Measurements from ENCODE around the gene MRPL10. TPM values are rescaled to one million over a fixed set of nuclear protein-coding genes. Genes with fewer than 3 reads are reported as not detected.

MRPL10 gene
- total RNA-seq, 4 donors from 2014 or later: 23.4 to 33.4 (median 29.9) TPM

- 14 to 27% methylated on average over 29 of the region's 29 CpGs for WGBS, 2 donors
- Histone ChIP-seq H3K4me1 (peaks cover 0 to 14% (median 3%) of the 10 kb centered on the region in 4 donors), H3K9me3 (no peaks in the 10 kb centered on the region), H3K27me3 (peaks cover 0 to 67% of the 10 kb centered on the region in 2 donors), H3K4me3 (no peak overlapping the region), H3K27ac (peak overlapping the region in 1 of 4 donors; percentile 41), H3K36me3 (no peaks in the 10 kb centered on the region)
- no peak for DNase-seq (ENCODE audit: low spot score in 2 of 2)
- no peak for TF ChIP-seq POLR2A (IDR thresholded peaks at IDR 0.05)
- no peak for TF ChIP-seq CTCF (IDR thresholded peaks at IDR 0.05)
- no peak for TF ChIP-seq EP300 (IDR thresholded peaks at IDR 0.05)
Measured at GRCh38 chr17:47872019-47872650, 40.8 kb upstream of the MRPL10 start.

- no peak for TF ChIP-seq EP300 (IDR thresholded peaks at IDR 0.05)
- TF ChIP-seq POLR2A (IDR thresholded peaks at IDR 0.05): no peak
- no peak for TF ChIP-seq CTCF (IDR thresholded peaks at IDR 0.05)
- Histone ChIP-seq H3K9me3 (no peaks in the 10 kb centered on the region), H3K36me3 (no peaks in the 10 kb centered on the region), H3K4me1 (peaks cover 0 to 14% (median 3%) of the 10 kb centered on the region in 4 donors), H3K27ac (no peak overlapping the region), H3K27me3 (peaks cover 0 to 76% of the 10 kb centered on the region in 2 donors), H3K4me3 (no peak overlapping the region)
- DNase-seq (ENCODE audit: low spot score in 2 of 2): no peak
Measured at GRCh38 chr17:47871048-47871447, 39.7 kb upstream of the MRPL10 start.

- Histone ChIP-seq H3K27ac (no peak overlapping the region), H3K4me3 (no peak overlapping the region), H3K27me3 (peaks cover 0 to 78% of the 10 kb centered on the region in 2 donors), H3K36me3 (no peaks in the 10 kb centered on the region), H3K4me1 (peaks cover 0 to 14% (median 3%) of the 10 kb centered on the region in 4 donors), H3K9me3 (no peaks in the 10 kb centered on the region)
- DNase-seq (ENCODE audit: low spot score in 2 of 2): no peak
- TF ChIP-seq EP300 (IDR thresholded peaks at IDR 0.05): no peak
- no peak for TF ChIP-seq POLR2A (IDR thresholded peaks at IDR 0.05)
- TF ChIP-seq CTCF (IDR thresholded peaks at IDR 0.05): no peak
- 24 to 32% methylated on average over 1 of the region's 1 CpG for WGBS, 2 donors
Measured at GRCh38 chr17:47870056-47870455, 38.7 kb upstream of the MRPL10 start.

GRCh38 chr17:47869114-47869513 lies 37.8 kb upstream of the MRPL10 start:
- H3K36me3 ChIP-seq: no peaks in the 10 kb centered on the region
- H3K27me3 ChIP-seq: peaks cover 0 to 72% of the 10 kb centered on the region in 2 donors
- DNase-seq (ENCODE audit: low spot score in 2 of 2): no peak
- no peak for TF ChIP-seq POLR2A (IDR thresholded peaks at IDR 0.05)
- no peak for TF ChIP-seq EP300 (IDR thresholded peaks at IDR 0.05)
- TF ChIP-seq CTCF (IDR thresholded peaks at IDR 0.05): no peak
- no peak overlapping the region for H3K27ac ChIP-seq
- H3K4me1 ChIP-seq: peaks cover 0 to 14% (median 3%) of the 10 kb centered on the region in 4 donors
- 18 to 29% methylated on average over 2 of the region's 2 CpGs for WGBS, 2 donors
- H3K9me3 ChIP-seq: no peaks in the 10 kb centered on the region
- no peak overlapping the region for H3K4me3 ChIP-seq

GRCh38 chr17:47867813-47868533 lies 36.6 kb upstream of the MRPL10 start:
- no peaks in the 10 kb centered on the region for H3K9me3 ChIP-seq
- H3K36me3 ChIP-seq: no peaks in the 10 kb centered on the region
- no peak overlapping the region for H3K27ac ChIP-seq
- TF ChIP-seq POLR2A (IDR thresholded peaks at IDR 0.05): no peak
- H3K27me3 ChIP-seq: peaks cover 0 to 65% of the 10 kb centered on the region in 2 donors
- H3K4me1 ChIP-seq: peaks cover 0 to 10% (median 3%) of the 10 kb centered on the region in 4 donors
- DNase-seq (ENCODE audit: low spot score in 2 of 2): no peak
- no peak overlapping the region for H3K4me3 ChIP-seq
- WGBS, 2 donors: 86 to 87% methylated on average over 11 of the region's 11 CpGs

All from tibial nerve (tissue), 4 donors.